Measurements from ENCODE around the gene ZNRF1.

DNA sequence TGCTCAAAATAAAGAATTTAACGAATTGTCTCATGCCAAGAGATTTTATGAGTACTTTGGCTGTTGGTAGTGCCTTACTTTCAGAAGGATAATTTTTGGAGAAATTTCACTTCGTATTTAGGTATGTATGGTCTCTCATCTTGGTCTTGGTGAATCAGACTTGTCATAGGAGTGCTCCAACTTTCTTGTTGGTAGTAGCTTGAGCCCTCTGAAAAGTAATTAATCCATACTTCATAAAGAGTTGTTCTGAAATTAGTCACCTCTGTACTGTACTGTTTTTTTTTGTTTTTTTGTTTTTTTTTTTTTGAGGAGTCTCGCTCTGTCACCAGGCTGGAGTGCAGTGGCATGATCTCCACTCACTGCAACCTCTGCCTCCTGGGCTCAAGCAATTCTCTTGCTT, 11.6 kb downstream of the ZNRF1 start:
- TF ChIP-seq, protein P1, sequence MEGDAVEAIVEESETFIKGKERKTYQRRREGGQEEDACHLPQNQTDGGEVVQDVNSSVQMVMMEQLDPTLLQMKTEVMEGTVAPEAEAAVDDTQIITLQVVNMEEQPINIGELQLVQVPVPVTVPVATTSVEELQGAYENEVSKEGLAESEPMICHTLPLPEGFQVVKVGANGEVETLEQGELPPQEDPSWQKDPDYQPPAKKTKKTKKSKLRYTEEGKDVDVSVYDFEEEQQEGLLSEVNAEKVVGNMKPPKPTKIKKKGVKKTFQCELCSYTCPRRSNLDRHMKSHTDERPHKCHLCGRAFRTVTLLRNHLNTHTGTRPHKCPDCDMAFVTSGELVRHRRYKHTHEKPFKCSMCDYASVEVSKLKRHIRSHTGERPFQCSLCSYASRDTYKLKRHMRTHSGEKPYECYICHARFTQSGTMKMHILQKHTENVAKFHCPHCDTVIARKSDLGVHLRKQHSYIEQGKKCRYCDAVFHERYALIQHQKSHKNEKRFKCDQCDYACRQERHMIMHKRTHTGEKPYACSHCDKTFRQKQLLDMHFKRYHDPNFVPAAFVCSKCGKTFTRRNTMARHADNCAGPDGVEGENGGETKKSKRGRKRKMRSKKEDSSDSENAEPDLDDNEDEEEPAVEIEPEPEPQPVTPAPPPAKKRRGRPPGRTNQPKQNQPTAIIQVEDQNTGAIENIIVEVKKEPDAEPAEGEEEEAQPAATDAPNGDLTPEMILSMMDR (IDR thresholded peaks at IDR 0.05 in 2 of 3, conservative IDR thresholded peaks at IDR 0.05 in 1 of 3; ENCODE audit: borderline replicate concordance in 1 of 3, insufficient read depth in 1 of 3, low read depth in 2 of 3, low read length in 2 of 3) = no peak
- no peak for TF ChIP-seq EZH2 (IDR thresholded peaks at IDR 0.05)
- no peak for TF ChIP-seq YY1 (IDR thresholded peaks at IDR 0.05; ENCODE audit: extremely low read depth, insufficient replicate concordance, low read depth, low read length)
